NOMO-1 treated with DMSO at 0.1 percent for 48 hours (cell line): ENCODE measurements around the gene SHC3.
A peak's percentile ranks its signal among the peaks of the same experiment; 100 is the strongest.

Source experiments
- DNase-seq: peaks from one replicate; lab custom pipeline; 2025; ENCODE audit not compliant: unreplicated experiment; lab: John Stamatoyannopoulos, UW

The SHC3 gene

DNA sequence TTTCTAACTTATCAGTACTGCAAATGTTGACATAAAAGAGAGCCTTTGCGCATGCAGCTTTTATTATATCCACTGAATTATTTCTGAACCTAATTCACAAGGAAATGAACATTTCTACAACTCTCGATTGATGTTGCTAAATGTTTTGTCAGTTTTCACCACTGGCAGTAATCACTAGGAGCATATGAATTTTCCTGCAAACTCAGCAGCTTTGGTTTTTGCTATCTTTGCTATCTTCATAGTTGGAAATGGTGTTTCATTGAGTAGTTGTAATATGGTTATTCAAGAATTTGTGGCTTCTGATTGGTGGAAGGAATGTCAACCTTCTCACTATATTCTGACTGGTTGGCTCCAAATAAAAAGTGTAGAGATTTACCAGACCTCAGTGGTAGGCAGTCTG lies 8.9 kb upstream of the SHC3 start:
- no peak for DNase-seq

DNA sequence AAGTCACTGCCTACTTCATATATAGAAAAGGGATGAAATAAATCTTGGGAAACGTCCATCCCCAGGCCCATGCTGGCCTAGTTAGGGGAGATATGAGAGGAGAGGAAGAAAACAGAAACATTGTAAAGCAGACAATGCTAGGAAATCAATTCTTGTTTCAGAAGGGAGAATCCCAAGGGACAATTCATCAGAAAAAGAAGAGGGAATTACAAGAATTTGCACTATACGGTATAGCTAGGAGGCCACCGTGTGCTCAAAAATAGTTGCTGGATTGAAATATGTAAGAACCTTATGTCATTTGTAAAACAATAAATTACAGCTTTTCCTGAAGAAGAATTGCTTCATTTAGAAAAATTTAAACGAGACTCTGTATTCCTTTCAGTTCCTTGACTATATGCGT lies 8.3 kb upstream of the SHC3 start:
- DNase-seq = no peak

DNA sequence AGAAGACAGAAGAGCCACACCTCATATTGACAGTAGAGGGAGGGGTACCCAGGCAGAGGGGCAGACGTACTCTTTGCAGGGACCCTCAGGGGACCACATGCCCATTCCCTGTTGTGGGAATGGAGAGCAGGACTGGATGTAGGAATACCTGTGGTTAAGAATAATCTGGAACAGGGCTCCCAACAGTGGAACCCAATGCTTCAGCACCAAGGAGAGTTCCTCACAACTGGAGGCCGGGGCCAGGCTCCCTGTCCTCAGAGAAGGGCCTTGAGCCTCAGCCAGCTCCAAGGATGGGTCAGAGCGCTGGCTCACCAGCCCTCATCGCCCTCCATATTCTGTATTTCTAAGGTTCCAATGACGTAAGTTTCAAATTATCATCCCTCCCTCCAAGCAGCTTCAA lies 7.4 kb upstream of the SHC3 start:
- no peak for DNase-seq

DNA sequence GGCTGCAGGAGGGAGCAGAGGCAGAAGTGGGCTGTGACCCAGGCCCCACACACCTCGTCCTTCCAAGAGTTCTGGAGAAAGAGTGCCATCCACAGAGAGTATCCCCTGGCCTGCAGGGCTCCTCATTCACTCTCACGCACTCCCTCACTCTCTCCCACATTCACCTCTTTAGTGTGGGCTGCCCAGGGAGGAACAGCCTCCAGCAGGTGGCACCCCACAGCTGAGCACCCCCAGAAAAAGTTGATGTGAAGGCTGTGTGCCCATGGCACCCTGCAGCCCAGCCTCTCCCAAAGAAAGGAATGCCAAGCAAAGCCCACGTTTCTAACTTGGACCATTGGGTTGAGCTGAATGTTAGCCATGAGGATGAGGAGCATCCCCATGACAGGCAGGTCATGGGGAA lies 4.5 kb upstream of the SHC3 start:
- DNase-seq = no peak

DNA sequence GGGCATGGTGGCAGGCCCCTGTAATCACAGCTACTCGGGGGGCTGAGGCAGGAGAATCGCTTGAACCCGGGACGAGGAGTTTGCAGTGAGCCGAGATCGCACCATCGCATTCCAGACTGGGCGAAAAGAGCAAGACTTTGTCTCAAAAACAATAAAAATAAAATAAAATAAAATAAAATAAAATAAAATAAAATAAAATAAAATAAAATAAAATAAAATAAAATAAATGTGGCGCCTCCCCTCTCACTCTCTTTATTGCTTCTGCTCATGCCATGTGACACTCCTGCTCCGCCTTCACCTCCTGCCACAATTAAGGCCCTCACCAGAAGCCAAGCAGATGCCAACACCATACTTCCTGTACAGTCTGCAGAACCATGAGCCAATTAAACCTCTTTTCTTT lies 3.8 kb upstream of the SHC3 start:
- DNase-seq = no peak

DNA sequence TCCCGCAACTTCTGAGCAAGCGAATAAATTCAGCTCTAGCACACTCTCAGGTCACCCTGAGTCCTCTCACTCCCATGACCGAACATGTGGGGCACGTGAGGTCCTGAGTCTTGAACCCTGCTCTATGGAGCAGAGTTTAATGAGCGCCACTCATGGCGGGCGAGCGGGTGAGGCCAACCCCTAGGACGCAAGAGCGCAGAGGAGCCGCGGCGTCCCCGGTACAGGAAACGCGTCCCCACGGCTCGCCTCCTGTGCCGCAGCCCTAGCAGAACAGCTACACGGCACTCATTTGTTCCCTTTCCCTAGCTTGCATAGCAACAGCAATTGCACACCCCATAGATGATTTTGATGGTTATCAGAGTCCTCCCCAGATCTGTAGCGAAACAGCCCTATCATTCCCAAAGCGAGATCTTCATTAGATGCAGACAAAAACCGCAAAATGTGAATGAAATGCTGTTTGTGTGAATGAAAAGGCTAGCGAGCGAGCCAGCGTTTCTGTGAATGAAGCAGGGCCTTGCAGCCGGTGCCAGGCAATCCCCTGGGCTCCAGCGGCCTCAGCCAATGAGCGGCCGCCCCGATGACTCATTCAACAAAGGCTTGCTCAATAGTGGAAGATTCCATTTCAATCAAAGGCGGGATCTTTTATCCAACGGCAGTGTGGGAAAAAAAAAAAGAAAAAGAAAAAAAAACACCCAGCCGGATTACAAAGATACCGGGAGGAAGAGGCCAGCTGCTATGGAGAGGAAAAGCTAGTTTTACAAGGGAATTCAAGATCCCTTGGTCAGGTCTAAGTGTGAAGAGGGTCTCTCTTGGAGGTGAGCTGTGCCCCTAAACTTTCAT lies 1.5 kb upstream of the SHC3 start:
- peak; percentile 39 for DNase-seq

DNA sequence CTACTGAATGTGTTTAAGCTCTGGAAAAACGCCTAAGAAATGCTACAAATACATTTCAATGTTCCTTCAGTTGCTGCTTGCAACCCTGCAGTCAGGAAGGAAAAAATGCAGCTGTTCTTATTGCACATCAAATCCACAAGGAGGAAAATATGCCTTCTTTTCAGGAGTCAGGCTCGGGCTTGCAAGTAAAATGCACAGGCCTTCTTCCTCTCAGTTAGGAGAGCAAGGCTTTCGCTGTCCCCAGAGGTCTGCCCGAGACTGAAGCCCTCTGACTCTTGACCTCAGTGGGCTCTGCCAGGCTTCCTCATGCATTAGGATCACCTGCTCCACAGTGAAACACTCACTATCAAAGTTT lies 899 bp upstream of the SHC3 start:
- no peak for DNase-seq

DNA sequence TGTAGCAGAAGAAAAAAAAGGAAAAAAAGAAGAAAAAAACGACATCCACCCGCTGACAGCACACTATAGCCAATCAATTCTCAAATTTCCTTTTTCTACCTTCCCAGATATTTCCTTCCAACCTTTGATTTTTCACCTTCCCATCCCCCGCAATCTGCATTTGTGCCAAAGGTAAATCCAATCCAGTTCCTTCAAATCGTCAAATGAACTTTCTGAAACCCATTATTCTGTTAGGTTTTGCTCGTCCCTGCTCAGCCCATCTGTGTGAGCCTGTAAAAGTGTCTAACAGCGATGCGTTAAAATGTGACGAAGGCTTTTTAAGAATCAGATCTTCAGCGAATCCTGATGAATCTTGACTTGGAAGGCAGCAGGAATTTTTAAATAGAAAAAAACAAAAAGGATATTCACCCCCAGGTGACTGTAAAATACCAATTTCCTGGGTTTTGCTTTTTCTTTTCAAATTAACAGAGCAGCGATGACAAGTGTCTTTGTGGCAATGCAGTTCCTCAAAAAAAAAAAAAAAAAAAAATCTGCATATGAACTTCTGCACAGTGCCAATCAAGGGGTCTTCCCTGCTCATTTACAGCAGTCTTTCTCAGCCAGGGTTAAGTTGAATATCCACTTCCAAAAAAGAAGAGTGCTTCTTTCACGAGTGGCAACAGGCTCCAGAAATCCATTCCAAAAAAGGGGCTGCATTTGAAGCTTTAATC lies 367 bp upstream of the SHC3 start:
- no peak for DNase-seq

DNA sequence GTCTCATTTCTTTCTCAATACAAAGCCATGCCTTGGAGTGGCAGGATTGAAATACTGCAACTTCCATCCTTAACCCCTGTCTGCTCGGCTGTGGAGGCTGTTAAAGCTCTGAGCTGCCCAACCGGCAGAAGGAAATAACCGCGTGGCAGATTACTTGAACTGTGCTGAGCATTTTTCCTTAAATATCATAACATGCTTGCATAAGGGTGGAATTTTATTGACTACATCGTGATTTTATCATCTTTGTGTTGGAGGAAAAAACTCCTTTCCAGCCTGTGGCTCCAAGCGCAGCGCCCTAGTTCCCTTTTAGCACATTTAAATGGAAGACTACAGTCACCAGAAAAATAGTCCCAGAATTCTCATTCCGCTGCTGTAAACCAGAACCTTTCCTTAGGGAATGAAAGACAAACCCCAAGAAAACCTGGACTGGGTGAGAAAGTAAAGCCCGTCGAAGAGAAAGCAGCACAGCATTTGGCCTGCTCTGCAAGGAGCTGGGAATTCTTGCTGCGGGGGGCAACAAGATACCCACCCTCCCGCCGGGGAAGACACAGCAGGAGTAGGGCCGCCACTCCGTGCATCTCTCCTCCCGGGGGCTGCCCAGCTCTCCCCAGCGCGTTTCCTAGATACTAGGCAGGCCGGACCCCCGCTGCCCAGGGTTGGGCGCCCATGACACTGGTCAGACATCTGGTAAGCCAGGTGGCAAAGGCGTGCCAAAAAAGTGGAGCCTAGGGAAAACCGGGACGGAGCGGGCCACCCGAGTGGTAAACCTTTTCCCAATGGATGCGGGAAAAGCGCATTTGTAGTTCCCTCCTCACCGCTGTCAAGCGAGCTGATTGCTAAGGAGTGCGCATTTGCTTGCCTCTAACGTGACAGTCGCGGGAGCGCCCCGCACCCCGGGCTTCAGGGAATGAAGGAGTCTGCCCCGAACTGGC lies 1.3 kb downstream of the SHC3 start:
- DNase-seq = no peak

DNA sequence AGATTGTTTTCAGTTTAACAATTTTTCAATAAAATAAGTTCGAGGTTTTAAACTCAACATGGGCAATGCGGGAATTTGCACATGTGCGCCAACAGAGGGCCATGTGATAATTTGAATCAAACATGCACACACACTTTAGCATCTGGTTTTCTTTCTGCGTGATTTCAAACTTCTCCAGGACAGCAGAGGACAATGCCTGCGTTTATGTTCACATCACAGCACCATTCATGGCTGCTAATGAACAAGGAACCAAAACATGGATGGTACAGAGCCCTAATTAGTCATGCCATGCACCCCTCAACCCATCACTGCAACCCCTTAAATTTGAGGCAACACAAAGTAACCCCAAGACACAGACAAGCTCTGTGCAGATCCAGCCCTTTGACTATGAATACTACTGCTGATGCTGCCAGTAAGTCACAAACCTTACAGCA lies 2.8 kb downstream of the SHC3 start:
- no peak for DNase-seq

DNA sequence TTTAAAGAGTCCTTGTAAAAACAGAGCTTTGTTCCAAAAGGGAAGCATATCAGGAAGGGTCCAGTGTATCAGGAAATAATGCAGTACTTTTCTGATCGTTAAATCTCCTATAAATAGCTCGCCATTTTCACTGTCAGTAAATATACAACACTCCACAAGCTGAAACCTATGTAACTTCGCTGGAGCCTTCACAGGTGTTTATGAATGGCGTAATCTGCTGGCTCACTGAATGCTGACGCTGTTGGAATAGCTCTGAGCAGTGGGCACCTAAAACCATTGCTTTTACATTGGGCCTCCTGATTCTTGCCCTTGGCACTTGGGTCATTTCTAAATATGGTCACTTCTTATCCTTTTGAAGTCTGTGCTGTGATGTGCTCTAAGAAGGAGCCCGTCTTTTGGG lies 4.3 kb downstream of the SHC3 start:
- no peak for DNase-seq

DNA sequence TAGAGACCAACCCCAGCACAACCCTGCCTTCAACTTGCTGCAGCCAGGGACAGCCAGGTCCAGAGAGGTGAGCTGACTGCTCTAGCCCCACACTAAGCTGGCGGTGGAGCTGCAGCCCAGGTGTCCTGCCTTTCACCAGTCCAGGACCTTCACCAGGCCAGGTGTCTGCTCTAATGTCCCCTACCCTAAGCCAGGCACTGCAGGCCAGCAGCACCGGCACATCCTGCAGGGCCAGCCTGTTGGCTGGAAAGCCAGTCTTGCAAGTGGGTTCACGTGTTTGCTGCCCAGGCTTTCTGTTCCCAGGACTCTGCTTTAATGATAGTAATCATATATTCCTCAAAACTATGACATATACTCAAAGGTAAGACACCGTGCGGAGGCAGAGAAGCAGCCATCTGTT lies 5.5 kb downstream of the SHC3 start:
- DNase-seq = no peak

DNA sequence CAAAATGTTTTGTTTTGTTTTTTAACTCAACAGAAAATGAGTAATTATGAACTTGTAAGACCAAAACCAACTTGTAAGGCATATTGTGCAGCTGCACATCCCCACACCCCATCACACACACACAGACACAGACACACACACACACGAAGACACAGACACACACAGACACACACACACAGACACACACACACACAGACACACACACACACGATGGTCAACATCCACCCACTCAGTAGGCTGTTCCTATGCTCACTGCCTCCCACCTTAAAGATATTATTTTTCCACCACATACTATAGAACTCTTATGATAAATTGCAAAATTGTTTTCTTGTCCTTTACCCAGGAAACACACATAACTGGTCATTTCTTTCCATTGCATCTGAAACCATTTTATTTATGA lies 6.2 kb downstream of the SHC3 start:
- no peak for DNase-seq

DNA sequence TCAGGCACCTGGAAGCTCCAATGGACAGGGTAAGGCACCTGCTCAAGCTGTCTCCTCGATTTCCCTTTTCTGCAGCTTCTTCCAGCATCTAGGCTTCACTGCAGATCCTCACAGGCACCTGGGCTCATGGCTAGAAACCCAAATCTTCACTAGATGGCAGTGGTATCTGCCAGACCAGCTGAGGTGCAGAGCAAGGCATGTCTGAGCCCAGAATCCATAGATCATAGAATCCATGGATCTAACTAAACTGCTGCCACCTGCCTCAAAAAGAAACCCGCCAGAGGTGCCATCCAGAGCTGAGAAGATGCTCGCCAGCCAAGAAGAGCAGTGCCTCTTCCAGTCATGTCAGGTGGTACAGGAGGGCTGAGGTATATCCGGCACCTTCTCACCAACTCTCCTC lies 6.9 kb downstream of the SHC3 start:
- DNase-seq = no peak

DNA sequence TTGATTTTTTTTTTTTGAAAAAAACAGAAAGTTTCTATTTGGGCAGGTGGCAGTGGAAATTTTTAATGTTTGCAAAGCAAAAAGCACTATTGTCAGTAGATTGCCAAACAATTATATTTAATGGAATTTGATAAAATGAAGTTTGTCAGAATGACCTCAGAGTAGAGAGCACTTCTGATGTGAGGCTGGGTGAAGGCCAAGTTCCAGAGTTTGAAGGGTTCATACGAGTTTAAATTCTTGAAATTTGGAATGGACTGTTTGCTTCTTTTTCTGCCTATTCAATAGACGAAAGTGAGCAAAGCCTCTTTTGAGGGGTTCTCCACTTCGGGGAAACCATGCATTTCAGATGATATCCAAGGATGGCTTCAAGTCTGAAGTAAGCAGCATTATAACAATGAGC lies 7.4 kb downstream of the SHC3 start:
- DNase-seq = no peak

DNA sequence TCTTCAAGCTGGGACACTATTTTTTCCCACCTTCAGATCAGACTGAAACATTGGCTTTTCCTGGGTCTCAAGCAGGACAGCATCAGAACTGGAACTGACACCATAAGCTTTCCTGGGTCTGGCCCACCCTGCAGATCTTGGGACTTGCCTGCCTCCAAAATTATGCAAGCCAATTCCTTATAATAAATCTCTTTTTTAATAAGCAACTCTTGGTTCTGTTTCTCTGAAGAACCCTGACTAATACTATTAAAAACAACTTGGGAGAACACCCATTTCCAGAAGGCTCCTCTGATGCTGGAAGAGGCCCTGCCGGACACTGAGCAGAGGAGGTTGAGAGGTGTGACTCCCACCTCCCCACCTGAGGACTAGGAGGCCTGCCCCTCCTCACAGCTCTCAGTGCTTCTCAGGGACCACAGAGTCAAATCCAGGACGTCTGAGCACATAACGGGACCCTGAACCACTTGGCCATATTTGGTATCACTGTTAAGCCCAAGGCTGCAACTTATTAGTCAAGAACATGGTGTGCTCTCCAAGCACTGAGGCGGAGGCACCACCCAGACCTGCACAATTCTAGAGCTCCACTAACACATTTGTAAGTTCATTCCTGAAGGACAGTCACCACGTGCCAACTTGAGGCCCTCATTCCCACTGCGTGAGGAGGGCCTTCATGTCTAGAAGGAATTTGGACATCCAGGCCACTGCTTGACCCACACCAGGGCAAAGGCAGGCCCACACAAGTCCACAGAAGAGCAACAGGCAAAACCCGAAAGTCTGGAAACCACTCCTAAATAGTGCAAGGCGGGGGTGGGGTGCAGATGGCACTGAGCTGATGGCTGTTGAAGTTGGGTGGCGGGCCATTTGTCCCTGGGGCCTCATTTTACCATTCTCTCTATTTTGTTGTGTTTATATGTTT lies 9.5 kb downstream of the SHC3 start:
- DNase-seq = no peak

DNA sequence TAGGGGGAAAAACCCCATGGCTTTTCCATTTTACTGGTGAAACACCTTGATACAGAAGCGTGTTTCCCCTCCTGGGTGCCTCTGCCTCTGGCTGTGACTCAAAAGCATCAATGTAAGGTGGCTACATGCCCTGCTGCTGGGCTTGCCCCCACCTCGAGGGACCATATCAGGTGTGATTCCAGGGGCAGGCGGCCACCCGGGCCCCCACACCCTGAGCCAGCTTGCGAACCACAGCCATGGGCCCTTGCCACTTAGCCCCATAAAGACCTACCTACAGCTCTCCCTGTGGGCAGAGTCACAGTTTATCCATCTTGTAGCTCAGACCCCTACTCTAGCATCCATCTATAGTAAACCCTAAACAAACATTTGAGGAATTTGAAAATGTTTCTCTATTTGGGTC lies 10.8 kb downstream of the SHC3 start:
- no peak for DNase-seq

DNA sequence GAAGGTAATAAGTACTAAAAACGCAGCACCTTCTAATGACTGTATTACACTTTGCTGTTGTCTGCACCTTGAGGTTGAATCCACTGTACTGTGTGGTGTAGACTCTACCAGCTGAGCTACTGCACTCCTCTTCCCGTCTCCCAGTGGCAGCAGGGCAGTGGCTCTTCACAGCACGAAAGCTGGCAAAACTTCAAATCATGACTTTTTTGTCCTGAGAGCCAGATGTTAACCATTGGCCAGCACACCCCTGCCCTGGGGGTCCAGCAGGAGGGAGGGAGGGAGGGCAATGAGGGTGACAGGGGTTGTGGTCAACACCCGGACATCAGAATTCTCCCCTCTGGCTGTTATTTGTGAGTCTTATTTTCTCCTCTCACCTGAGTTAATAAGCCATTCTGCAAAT lies 11.8 kb downstream of the SHC3 start:
- DNase-seq = no peak

DNA sequence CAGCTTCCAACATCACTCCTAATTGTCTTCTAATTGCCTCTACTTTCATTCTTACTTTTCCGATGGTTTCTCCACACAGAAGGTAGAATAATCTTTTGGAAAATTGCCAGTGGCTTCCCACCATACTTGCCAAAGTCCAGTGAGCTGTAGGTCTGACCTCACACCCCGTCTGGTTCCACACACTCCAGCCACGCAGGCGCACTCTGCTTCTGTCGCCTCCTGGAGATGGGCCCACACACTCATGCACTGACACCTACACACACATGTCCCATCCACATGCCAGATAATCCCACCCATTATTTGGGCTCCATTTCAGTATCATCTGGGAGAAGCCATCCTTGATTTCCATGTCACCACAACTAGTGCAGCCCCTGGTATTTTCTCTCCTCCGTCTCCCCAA lies 12.7 kb downstream of the SHC3 start:
- DNase-seq = no peak

DNA sequence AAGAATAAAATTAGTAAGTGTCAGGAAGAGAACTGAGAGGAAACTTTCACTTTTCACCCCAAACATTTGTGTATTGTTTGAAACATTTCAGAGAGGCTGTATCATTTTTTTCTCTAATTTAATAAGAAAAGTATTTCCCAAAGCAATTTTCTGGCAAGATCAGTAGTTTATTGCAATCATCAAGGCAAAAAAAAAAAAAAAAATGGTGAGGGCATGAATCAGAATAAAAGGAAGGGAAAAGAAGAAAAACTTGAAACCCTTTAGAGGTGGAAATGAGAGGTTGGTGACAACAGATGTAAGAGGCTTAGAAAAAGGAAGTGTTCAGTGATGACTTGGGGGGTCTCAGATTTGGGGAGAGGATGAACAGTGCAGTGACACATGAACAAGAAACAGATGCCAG lies 13.3 kb downstream of the SHC3 start:
- no peak for DNase-seq

DNA sequence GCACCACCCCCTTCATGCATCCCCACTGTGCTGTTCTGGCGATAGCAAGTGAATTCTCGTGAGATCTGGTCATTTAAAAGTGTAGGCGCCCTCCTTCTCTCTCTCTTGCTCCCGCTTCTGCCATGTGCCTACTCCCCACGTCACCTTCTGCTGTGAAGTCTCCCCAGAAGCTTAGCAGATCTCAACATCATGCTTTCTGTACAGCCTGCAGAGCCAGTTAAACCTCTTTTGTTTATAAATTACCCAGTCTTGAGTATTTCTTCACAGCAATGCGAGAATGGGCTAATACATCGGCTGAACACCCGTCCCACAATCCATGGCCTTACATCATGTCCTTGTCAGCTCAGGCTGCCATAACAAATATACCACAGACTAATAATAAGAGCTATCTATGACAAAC lies 17.4 kb downstream of the SHC3 start:
- no peak for DNase-seq
